Endothelial cell of umbilical vein (primary cell): ENCODE measurements around the gene MAML2. TPM values are rescaled to one million over a fixed set of nuclear protein-coding genes. Genes with fewer than 3 reads are reported as not detected.

Experiments
- BruUV-seq: library from RNA; stranded (reverse); fragments of 400-500 nt; replicated peaks from 2 replicates; lab custom pipeline; 2021; lab: Mats Ljungman, UMichigan
- CTCF ChIA-PET: fragments of 300-600, 350-600 bp; sonication (Branson Sonifier 250); formaldehyde crosslinking; loops from one replicate; lab custom pipeline; 2021; ENCODE audit warnings: antibody characterized with exemption, inconsistent platforms; lab: Charles Lee
- POLR2A ChIA-PET: fragments of 300-600, 350-600 bp; sonication (Branson Sonifier 250); formaldehyde crosslinking; loops from one replicate; lab custom pipeline; 2021; ENCODE audit warnings: antibody characterized with exemption, inconsistent platforms; lab: Charles Lee
- DNase-seq: peaks from one replicate; pipeline ENCODE4 v3.0.0-alpha.2; 2011; ENCODE audit warnings: low read depth, low spot score
- FAIRE-seq: peaks from 2 replicates; lab custom pipeline; 2011; peaks lifted over from hg19 to GRCh38; lab: Jason Lieb, UNC
- H2AFZ ChIP-seq: 2 replicates; pipeline ENCODE4 v1.6.0; 2012; ENCODE audit warnings: low read depth, low read length, control low read depth, inconsistent platforms
- H3K27ac ChIP-seq: 2 replicates; pipeline ENCODE4 v1.5.1; 2011; ENCODE audit warnings: low read depth, mild to moderate bottlenecking, control low read depth, low read length, moderate library complexity; ENCODE audit not compliant: insufficient read depth
- H3K27me3 ChIP-seq, 2 experiments: 2 replicates each; pipeline versions ENCODE4 v1.6.0 to v1.6.1; 2011; ENCODE audit warnings: low read length in 2 of 2, mixed read lengths in 1 of 2; ENCODE audit not compliant: control insufficient read depth in 2 of 2, insufficient read depth in 2 of 2
- H3K36me3 ChIP-seq, 2 experiments: 2 replicates in 1 of 2; 3 replicates in 1 of 2; pipeline ENCODE4 v1.5.1; 2011; ENCODE audit warnings: low read length in 2 of 2, mild to moderate bottlenecking in 1 of 2, moderate library complexity in 1 of 2; ENCODE audit not compliant: control insufficient read depth in 2 of 2, insufficient read depth in 2 of 2; ENCODE audit errors: extremely low read depth in 1 of 2
- H3K4me1 ChIP-seq: 3 replicates; pipeline ENCODE4 v1.5.1; 2011; ENCODE audit warnings: mild to moderate bottlenecking, low read length; ENCODE audit not compliant: control insufficient read depth, insufficient read depth; ENCODE audit errors: extremely low read depth
- H3K4me2 ChIP-seq: 2 replicates; pipeline ENCODE4 v1.6.1; 2011; ENCODE audit warnings: low read length, control low read depth, mixed read lengths; ENCODE audit not compliant: insufficient read depth
- H3K4me3 ChIP-seq, 3 experiments: fragments of 200-600 bp in 1 of 3; sonication (generic), shearing (Covaris generic) in 1 of 3; replicated peaks in 1 of 3; 2 replicates each; pipeline ENCODE4 v1.5.1; 2011 to 2016; ENCODE audit warnings: control low read depth in 3 of 3, low read length in 3 of 3, mild to moderate bottlenecking in 2 of 3, inconsistent platforms in 1 of 3, low read depth in 1 of 3, moderate library complexity in 1 of 3; ENCODE audit not compliant: insufficient read depth in 1 of 3
- H3K79me2 ChIP-seq: 2 replicates; pipeline ENCODE4 v1.6.0; 2012; ENCODE audit warnings: low read length, inconsistent platforms; ENCODE audit not compliant: control insufficient read depth, insufficient read depth
- H3K9ac ChIP-seq: replicated peaks from 2 replicates; pipeline ENCODE3; 2011; ENCODE audit warnings: low read length, control low read depth; ENCODE audit not compliant: insufficient read depth; ENCODE audit errors: extremely low read depth
- H3K9me1 ChIP-seq: replicated peaks from 3 replicates; pipeline ENCODE4 v1.6.0; 2011; ENCODE audit warnings: mild to moderate bottlenecking, low read length; ENCODE audit not compliant: control insufficient read depth, insufficient read depth; ENCODE audit errors: extremely low read depth
- H3K9me3 ChIP-seq: replicated peaks from 2 replicates; pipeline ENCODE4 v1.5.1; 2012; ENCODE audit warnings: low read length, inconsistent platforms; ENCODE audit not compliant: control insufficient read depth, insufficient read depth
- H4K20me1 ChIP-seq: replicated peaks from 2 replicates; pipeline ENCODE3; 2011; ENCODE audit warnings: mild to moderate bottlenecking, low read length; ENCODE audit not compliant: control insufficient read depth, insufficient read depth; ENCODE audit errors: extremely low read depth
- EZH2 ChIP-seq: IDR thresholded peaks from 2 replicates; pipeline ENCODE4 v1.6.1; 2012; ENCODE audit warnings: borderline replicate concordance, low read depth, mild to moderate bottlenecking, moderate library complexity, low read length, inconsistent platforms; ENCODE audit not compliant: severe bottlenecking
- FOS ChIP-seq: IDR thresholded peaks from 2 replicates; pipeline ENCODE4 v1.6.1; 2011; ENCODE audit warnings: mild to moderate bottlenecking, low read length, moderate library complexity, borderline replicate concordance; ENCODE audit not compliant: insufficient read depth
- GATA2 ChIP-seq: IDR thresholded peaks from 2 replicates; pipeline ENCODE4 v1.7.0; 2011; ENCODE audit warnings: low read depth, mild to moderate bottlenecking, moderate library complexity, mixed read lengths, low read length; ENCODE audit not compliant: insufficient read length, insufficient read depth
- JUN ChIP-seq: IDR thresholded peaks from 2 replicates; pipeline ENCODE4 v1.6.1; 2011; ENCODE audit warnings: borderline replicate concordance, low read depth; ENCODE audit not compliant: insufficient read length, insufficient read depth
- MYC ChIP-seq: IDR thresholded peaks from one replicate; pipeline ENCODE4 v1.6.1; 2011; ENCODE audit warnings: mild to moderate bottlenecking, low read depth, low read length
- POLR2A ChIP-seq: IDR thresholded peaks from 2 replicates; pipeline ENCODE4 v1.6.1; 2012; ENCODE audit warnings: low read depth, mild to moderate bottlenecking, control low read depth, low read length
- POLR2AphosphoS5 ChIP-seq: IDR thresholded peaks from 2 replicates; pipeline ENCODE4 v1.6.1; 2012; ENCODE audit warnings: low read depth, mild to moderate bottlenecking, control low read depth, low read length, moderate library complexity; ENCODE audit not compliant: insufficient read depth
- dilution Hi-C: fragments of 300-500 bp; cut with MboI; formaldehyde crosslinking; loops from one replicate; pipeline ENCODE4 v1.15.0; 2019; ENCODE audit warnings: low sequenced_read_pairs; ENCODE audit not compliant: extremely low pct_ligation_motif_present
- intact Hi-C: fragments of 100-400 bp; cut with micrococcal nuclease; formaldehyde crosslinking; loops from one replicate; pipeline ENCODE4 v1.10.0; 2022
- polyA plus RNA-seq, 4 experiments: library from polyadenylated mRNA; depleted of rRNA in 3 of 4; stranded (reverse) in 3 of 4; unstranded in 1 of 4; fragments of >200 nt; gene quantifications; 2 replicates each; pipeline versions ENCODE4 v1.2.1 to v1.2.3, GENCODE V29; 2011 to 2012; ENCODE audit warnings: missing spikeins in 1 of 4
- total RNA-seq: library from RNA; stranded (reverse); gene quantifications from 2 replicates; pipeline ENCODE4 v1.2.3, GENCODE V29; 2021
- TF ChIP-seq, protein P1 (sequence below): IDR thresholded peaks from 2 replicates; pipeline ENCODE4 v1.6.1; 2011; ENCODE audit not compliant: insufficient read depth, insufficient read length
- TF ChIP-seq, protein P2 (sequence below), 2 donors: IDR thresholded peaks; 1 replicate in 1 of 2; 2 replicates in 1 of 2; pipeline ENCODE4 v1.5.1; 2011; ENCODE audit warnings: low read length in 2 of 2, mild to moderate bottlenecking in 2 of 2, moderate library complexity in 2 of 2, control low read depth in 1 of 2, inconsistent platforms in 1 of 2, low read depth in 1 of 2; ENCODE audit not compliant: insufficient read depth in 1 of 2; ENCODE audit errors: extremely low read depth in 1 of 2

The MAML2 gene
- total and polyA plus RNA-seq, 2 donors (not counting 3 experiments of a cell fraction or from before 2014, with no cell fraction given) = 12.4 to 16.8 TPM

DNA sequence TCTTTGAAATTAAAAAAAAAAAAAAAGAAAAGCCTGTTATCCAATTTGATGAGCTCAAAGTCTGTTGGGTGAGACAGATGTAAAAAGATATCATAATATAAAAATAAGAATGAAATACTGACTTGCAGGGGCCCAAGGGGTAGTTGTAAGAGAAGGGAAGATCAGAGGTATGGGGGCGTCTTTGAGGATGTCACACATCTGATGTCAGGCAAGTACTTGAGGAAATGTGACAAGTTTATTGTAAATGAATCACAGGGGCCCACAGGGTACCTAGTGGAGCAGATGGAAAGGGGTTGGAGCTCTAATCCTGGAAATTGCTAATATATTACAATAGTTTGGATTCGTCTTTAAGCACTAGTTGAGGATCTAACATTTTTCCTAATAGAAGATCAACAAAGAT is 131.6 kb downstream of the MAML2 start:
- POLR2A ChIA-PET = no interaction called here
- H3K9me1 ChIP-seq = no peaks in the 10 kb centered on the region
- no peak overlapping the region for H3K4me2 ChIP-seq
- peaks cover 84% of the 10 kb centered on the region for H3K4me1 ChIP-seq
- no peaks in the 10 kb centered on the region for H3K9me3 ChIP-seq
- CTCF ChIA-PET = interaction anchor here (1.1 kb wide), 1 partner anchor 131 kb away, joined by 3 read pairs; the partner anchor contains the start of gene MAML2
- dilution Hi-C loops (no loop called here), intact Hi-C loops (no loop called here)
- no peak overlapping the region for H3K9ac ChIP-seq
- no peak for FAIRE-seq
- TF ChIP-seq FOS (no peak), MYC (no peak), JUN (no peak), POLR2A (no peak), POLR2AphosphoS5 (no peak), GATA2 (no peak), EZH2 (no peak)
- TF ChIP-seq, protein P1, sequence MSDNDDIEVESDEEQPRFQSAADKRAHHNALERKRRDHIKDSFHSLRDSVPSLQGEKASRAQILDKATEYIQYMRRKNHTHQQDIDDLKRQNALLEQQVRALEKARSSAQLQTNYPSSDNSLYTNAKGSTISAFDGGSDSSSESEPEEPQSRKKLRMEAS = no peak
- TF ChIP-seq, protein P2, sequence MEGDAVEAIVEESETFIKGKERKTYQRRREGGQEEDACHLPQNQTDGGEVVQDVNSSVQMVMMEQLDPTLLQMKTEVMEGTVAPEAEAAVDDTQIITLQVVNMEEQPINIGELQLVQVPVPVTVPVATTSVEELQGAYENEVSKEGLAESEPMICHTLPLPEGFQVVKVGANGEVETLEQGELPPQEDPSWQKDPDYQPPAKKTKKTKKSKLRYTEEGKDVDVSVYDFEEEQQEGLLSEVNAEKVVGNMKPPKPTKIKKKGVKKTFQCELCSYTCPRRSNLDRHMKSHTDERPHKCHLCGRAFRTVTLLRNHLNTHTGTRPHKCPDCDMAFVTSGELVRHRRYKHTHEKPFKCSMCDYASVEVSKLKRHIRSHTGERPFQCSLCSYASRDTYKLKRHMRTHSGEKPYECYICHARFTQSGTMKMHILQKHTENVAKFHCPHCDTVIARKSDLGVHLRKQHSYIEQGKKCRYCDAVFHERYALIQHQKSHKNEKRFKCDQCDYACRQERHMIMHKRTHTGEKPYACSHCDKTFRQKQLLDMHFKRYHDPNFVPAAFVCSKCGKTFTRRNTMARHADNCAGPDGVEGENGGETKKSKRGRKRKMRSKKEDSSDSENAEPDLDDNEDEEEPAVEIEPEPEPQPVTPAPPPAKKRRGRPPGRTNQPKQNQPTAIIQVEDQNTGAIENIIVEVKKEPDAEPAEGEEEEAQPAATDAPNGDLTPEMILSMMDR (IDR thresholded peaks at IDR 0.05; ENCODE audit: extremely low read depth in 1 of 2, insufficient read depth in 1 of 2, low read depth in 1 of 2, low read length in 2 of 2) = no peak
- no peaks in the 10 kb centered on the region for H3K36me3 ChIP-seq
- no TSS peak for BruUV-seq
- no peak for DNase-seq
- H3K4me3 ChIP-seq = no peak overlapping the region
- H3K79me2 ChIP-seq = peaks cover 7% of the 10 kb centered on the region
- no peaks in the 10 kb centered on the region for H3K27me3 ChIP-seq
- no peak overlapping the region for H3K27ac ChIP-seq
- no peak overlapping the region for H2AFZ ChIP-seq
- H4K20me1 ChIP-seq = no peaks in the 10 kb centered on the region
